OCI-LY1 (cell line): Measurements from ENCODE around the gene JPT1.

Experiments used
- H2AFZ ChIP-seq: fragments of 200-600 bp; sonication (generic), shearing (Covaris generic); 2 replicates; pipeline ENCODE4 v1.6.0; 2014; ENCODE audit warnings: antibody characterized with exemption, mild to moderate bottlenecking, low read length
- H3F3A ChIP-seq: fragments of 200-600 bp; sonication (generic), shearing (Covaris generic); 2 replicates; pipeline ENCODE4 v1.6.0; 2014; ENCODE audit warnings: mild to moderate bottlenecking, antibody characterized with exemption, low read length, moderate library complexity; ENCODE audit not compliant: insufficient read depth
- H3K27ac ChIP-seq: fragments of 200-600 bp; sonication (generic); 2 replicates; pipeline ENCODE4 v1.5.1; 2014; ENCODE audit warnings: low read length, mixed run types, mild to moderate bottlenecking, low read depth; ENCODE audit not compliant: poor library complexity, severe bottlenecking
- H3K27me3 ChIP-seq: fragments of 200-600 bp; sonication (generic); 2 replicates; pipeline ENCODE4 v1.6.0; 2014; ENCODE audit warnings: antibody characterized with exemption, mild to moderate bottlenecking, low read length, moderate library complexity; ENCODE audit not compliant: insufficient read depth
- H3K36me3 ChIP-seq: fragments of 200-600 bp; sonication (generic); 2 replicates; pipeline ENCODE4 v1.6.1; 2014; ENCODE audit warnings: mild to moderate bottlenecking, antibody characterized with exemption, low read length, moderate library complexity, mixed read lengths; ENCODE audit not compliant: insufficient read depth
- H3K4me1 ChIP-seq: fragments of 200-600 bp; sonication (generic); 2 replicates; pipeline ENCODE4 v1.5.1; 2014; ENCODE audit warnings: mild to moderate bottlenecking, low read length, moderate library complexity; ENCODE audit not compliant: insufficient read depth, severe bottlenecking
- H3K4me2 ChIP-seq: fragments of 200-600 bp; sonication (generic), shearing (Covaris generic); 2 replicates; pipeline ENCODE4 v1.6.1; 2014; ENCODE audit warnings: low read length
- H3K4me3 ChIP-seq: fragments of 200-600 bp; sonication (generic); 2 replicates; pipeline ENCODE4 v1.5.1; 2014; ENCODE audit warnings: low read length, low read depth, mild to moderate bottlenecking, mixed read lengths; ENCODE audit not compliant: poor library complexity, severe bottlenecking
- H3K79me2 ChIP-seq: fragments of 200-600 bp; shearing (Covaris generic); 2 replicates; pipeline ENCODE4 v1.6.1; 2016; ENCODE audit warnings: mixed run types, low read length, mixed read lengths; ENCODE audit not compliant: insufficient read depth
- H3K9ac ChIP-seq: fragments of 200-600 bp; sonication (generic), shearing (Covaris generic); 2 replicates; pipeline ENCODE4 v1.6.1; 2014; ENCODE audit warnings: mild to moderate bottlenecking, low read length, mixed read lengths
- H3K9me2 ChIP-seq: fragments of 200-600 bp; sonication (generic), shearing (Covaris generic); 2 replicates; pipeline ENCODE4 v1.6.1; 2014; ENCODE audit warnings: low read depth, mild to moderate bottlenecking, low read length, mixed read lengths
- H3K9me3 ChIP-seq: fragments of 200-600 bp; shearing (Covaris generic); 2 replicates; pipeline ENCODE4 v1.6.1; 2014; ENCODE audit warnings: low read length, mixed read lengths
- H4K20me1 ChIP-seq: fragments of 200-600 bp; sonication (generic), shearing (Covaris generic); 2 replicates; pipeline ENCODE4 v1.6.0; 2016; ENCODE audit warnings: mild to moderate bottlenecking, low read length; ENCODE audit not compliant: insufficient read depth
- CTCF ChIP-seq: fragments of 200-600 bp; sonication (generic), shearing (Covaris generic); IDR thresholded peaks from 2 replicates; pipeline ENCODE4 v1.5.1; 2017; ENCODE audit warnings: mild to moderate bottlenecking, antibody characterized with exemption, low read length, moderate library complexity, mixed read lengths
- EZH2 ChIP-seq: fragments of 200-600 bp; sonication (generic), shearing (Covaris generic); IDR thresholded peaks from 2 replicates; pipeline ENCODE4 v1.8.0; 2017; ENCODE audit warnings: borderline replicate concordance, mixed run types, mild to moderate bottlenecking, antibody characterized with exemption, low read length, moderate library complexity, mixed read lengths

Gene JPT1

GRCh38 chr17:75113798-75114551 is 40.3 kb downstream of the JPT1 start:
- peak overlapping the region; percentile 55 for H3K27ac ChIP-seq
- H3K36me3 ChIP-seq: peaks cover 17% of the 10 kb centered on the region
- H3K9me3 ChIP-seq: no peaks in the 10 kb centered on the region
- H3K4me3 ChIP-seq: peak overlapping the region; percentile 57
- peaks cover 40% of the 10 kb centered on the region for H3K4me1 ChIP-seq
- peak overlapping the region; percentile 66 for H3K9ac ChIP-seq
- no peaks in the 10 kb centered on the region for H4K20me1 ChIP-seq
- no peaks in the 10 kb centered on the region for H3K27me3 ChIP-seq
- 0 out of 2 replicates have a peak, but pooled peaks cover 5% of the 10 kb centered on the region for H3F3A ChIP-seq
- no peak overlapping the region for H2AFZ ChIP-seq
- TF ChIP-seq CTCF: peak; percentile 94
- TF ChIP-seq EZH2: no peak
- no peaks in the 10 kb centered on the region for H3K9me2 ChIP-seq
- H3K4me2 ChIP-seq: peak overlapping the region; percentile 74
- H3K79me2 ChIP-seq: no peaks in the 10 kb centered on the region

DNA sequence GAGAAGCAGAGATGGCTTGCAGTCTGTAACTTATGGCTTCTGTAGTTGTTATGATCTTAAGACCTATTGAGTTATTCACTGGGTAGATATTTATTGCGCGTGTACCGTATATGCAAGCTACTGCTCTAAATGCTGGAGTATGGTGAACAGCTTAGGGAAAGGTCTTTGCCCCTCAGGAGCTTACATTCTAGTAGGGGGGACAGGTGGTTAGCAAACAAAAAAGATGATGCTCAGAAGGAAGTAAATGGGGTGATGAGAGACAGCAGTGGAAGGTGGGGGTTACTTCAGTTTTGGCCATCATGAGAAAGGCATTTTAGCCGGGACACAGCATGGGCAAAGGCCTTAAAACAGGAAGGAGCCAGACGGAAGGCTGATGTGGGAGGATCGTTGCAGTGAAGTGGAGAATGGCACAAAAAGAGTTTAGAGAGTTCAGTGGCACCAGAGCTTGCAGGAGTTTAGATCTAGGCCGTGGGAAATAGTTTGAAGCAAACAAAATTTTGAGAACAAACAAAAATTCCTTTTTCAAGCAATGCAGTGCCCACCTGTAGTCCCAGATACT is 42.5 kb downstream of the JPT1 start:
- Histone ChIP-seq H3K36me3 (peaks cover 11% of the 10 kb centered on the region), H3F3A (0 out of 2 replicates have a peak, but pooled peaks cover 5% of the 10 kb centered on the region), H4K20me1 (no peaks in the 10 kb centered on the region), H3K4me3 (peak overlapping the region; percentile 6), H3K27ac (peak overlapping the region; percentile 24), H2AFZ (no peak overlapping the region), H3K4me1 (peaks cover 43% of the 10 kb centered on the region), H3K9ac (no peak overlapping the region), H3K9me2 (no peaks in the 10 kb centered on the region), H3K9me3 (no peaks in the 10 kb centered on the region), H3K27me3 (no peaks in the 10 kb centered on the region), H3K4me2 (peak overlapping the region; percentile 40), H3K79me2 (no peaks in the 10 kb centered on the region)
- TF ChIP-seq EZH2 (no peak), CTCF (no peak)

- no peaks in the 10 kb centered on the region for H3K27me3 ChIP-seq
- no peak overlapping the region for H2AFZ ChIP-seq
- no peaks in the 10 kb centered on the region for H4K20me1 ChIP-seq
- H3F3A ChIP-seq: 0 out of 2 replicates have a peak, but pooled peaks cover 5% of the 10 kb centered on the region
- H3K4me1 ChIP-seq: peaks cover 43% of the 10 kb centered on the region
- peak overlapping the region; percentile 73 for H3K4me3 ChIP-seq
- H3K79me2 ChIP-seq: no peaks in the 10 kb centered on the region
- no peaks in the 10 kb centered on the region for H3K9me3 ChIP-seq
- TF ChIP-seq EZH2 (no peak), CTCF (no peak)
- peak overlapping the region; percentile 87 for H3K4me2 ChIP-seq
- no peaks in the 10 kb centered on the region for H3K9me2 ChIP-seq
- H3K36me3 ChIP-seq: peaks cover under 1% of the 10 kb centered on the region
- H3K27ac ChIP-seq: no peak overlapping the region
- peak overlapping the region; percentile 73 for H3K9ac ChIP-seq
These were observed 43.9 kb downstream of the JPT1 start for GRCh38 chr17:75110234-75110937.
